K562 (cell line): Measurements from ENCODE around the gene SNRNP200. TPM values are rescaled to one million over a fixed set of nuclear protein-coding genes. Genes with fewer than 3 reads are reported as not detected.
A peak's percentile ranks its signal among the peaks of the same experiment; 100 is the strongest.

ENCODE experiments used
- BDP1 ChIP-seq: IDR thresholded peaks from 3 replicates; pipeline ENCODE4 v1.6.1; 2011; ENCODE audit not compliant: insufficient read length, insufficient read depth
- EWSR1 ChIP-seq: fragments of 450-650 bp; IDR thresholded peaks from 2 replicates; pipeline ENCODE4 v1.6.1; 2018; ENCODE audit warnings: borderline replicate concordance, mild to moderate bottlenecking, low read depth, moderate library complexity; ENCODE audit not compliant: partially characterized antibody
- KDM2B ChIP-seq: fragments of 250-450 bp; sonication (Bioruptor Pico); IDR thresholded peaks from 2 replicates; pipeline ENCODE4 v1.8.0; 2021; ENCODE audit warnings: mild to moderate bottlenecking, moderate library complexity
- LCOR ChIP-seq: sonication (generic); formaldehyde crosslinking; IDR thresholded peaks from 2 replicates; pipeline ENCODE4 v1.8.0; 2022; ENCODE audit warnings: mild to moderate bottlenecking, missing genetic modification reagents
- RBM25 ChIP-seq: fragments of 200-400 bp; formaldehyde crosslinking; IDR thresholded peaks from 2 replicates; pipeline ENCODE4 v1.6.1; 2018; ENCODE audit warnings: low read length, low read depth, moderate library complexity; ENCODE audit not compliant: severe bottlenecking
- RBM39 ChIP-seq: fragments of 200-400 bp; formaldehyde crosslinking; optimal IDR thresholded peaks from 2 replicates; pipeline ENCODE3; 2018; ENCODE audit warnings: low read depth, low read length
- TEAD1 ChIP-seq, 2 experiments: fragments of 450-650 bp in 1 of 2; sonication (generic) in 1 of 2; formaldehyde crosslinking; IDR thresholded peaks; 2 replicates each; pipeline versions ENCODE4 v1.4.0 to v1.8.0; 2020 to 2022; ENCODE audit warnings: mild to moderate bottlenecking in 2 of 2, missing genetic modification reagents in 1 of 2
- ZC3H11A ChIP-seq: IDR thresholded peaks from 2 replicates; pipeline ENCODE4 v1.6.1; 2012; ENCODE audit warnings: low read depth, low read length, improper control_type of control experiment
- ZNF12 ChIP-seq: sonication (generic); formaldehyde crosslinking; IDR thresholded peaks from 2 replicates; pipeline ENCODE4 v1.4.0; 2020; ENCODE audit warnings: mild to moderate bottlenecking, missing genetic modification reagents
- ZNF561 ChIP-seq: fragments of 450-650 bp; formaldehyde crosslinking; conservative IDR thresholded peaks from 2 replicates; pipeline ENCODE4 v1.4.0; 2020; ENCODE audit warnings: mild to moderate bottlenecking, moderate library complexity
- ZNF75A ChIP-seq: fragments of 450-650 bp; formaldehyde crosslinking; IDR thresholded peaks from 2 replicates; pipeline ENCODE4 v1.4.0; 2020; ENCODE audit warnings: mild to moderate bottlenecking
- ZNF766 ChIP-seq: fragments of 200-800 bp; sonication (Bioruptor generic); conservative IDR thresholded peaks from 2 replicates; pipeline ENCODE4 v1.6.1; 2016; ENCODE audit warnings: missing genetic modification characterization, missing compliant biosample characterization
- polyA plus RNA-seq, 8 experiments: library from polyadenylated mRNA; depleted of rRNA in 4 of 8; stranded (reverse) in 5 of 8; unstranded in 3 of 8; fragments of >200 nt; fragmentation: Nextera tagmentation in 2 of 8; fragmentation: Illumina TruSeq in 1 of 8; extraction: Ambion mirVana in 2 of 8; extraction: Trizol in 1 of 8; gene quantifications; 2 replicates each; pipeline versions ENCODE4 v1.2.1 to v1.2.3, GENCODE V29; 2011 to 2014; ENCODE audit warnings: inconsistent platforms in 1 of 8, missing spikeins in 1 of 8
- total RNA-seq, 7 experiments: library from RNA; depleted of rRNA in 6 of 7; stranded (reverse); fragments of >200 nt in 6 of 7; fragmentation: Illumina TruSeq in 2 of 7; extraction: Trizol in 2 of 7; gene quantifications; 2 replicates each; pipeline versions ENCODE4 v1.2.1 to v1.2.3, GENCODE V29; 2011 to 2021; ENCODE audit warnings: low replicate concordance in 1 of 7
- TF ChIP-seq, protein P1 (sequence below): fragments of 200-800 bp; sonication (Bioruptor generic); IDR thresholded peaks from 2 replicates; pipeline ENCODE4 v1.6.1; 2016; ENCODE audit warnings: missing genetic modification characterization, missing compliant biosample characterization
- TF ChIP-seq, protein P2 (sequence below), 2 experiments: fragments of 450-650 bp; IDR thresholded peaks; 2 replicates each; pipeline ENCODE4 v1.6.1; 2016
- TF ChIP-seq, protein P3 (sequence below): fragments of 450-650 bp; formaldehyde crosslinking; IDR thresholded peaks from 2 replicates; pipeline ENCODE4 v1.4.0; 2020; ENCODE audit warnings: mild to moderate bottlenecking, mixed read lengths
- TF ChIP-seq, protein P4 (sequence below): fragments of 250-450 bp; sonication (Bioruptor Pico); IDR thresholded peaks from 2 replicates; pipeline ENCODE4 v1.8.0; 2021; ENCODE audit warnings: moderate library complexity, mild to moderate bottlenecking, inconsistent platforms
- TF ChIP-seq, protein P5 (sequence below): fragments of 450-650 bp; formaldehyde crosslinking; IDR thresholded peaks from 2 replicates; pipeline ENCODE4 v1.4.0; 2020; ENCODE audit warnings: mild to moderate bottlenecking, moderate library complexity
- TF ChIP-seq, protein P6 (sequence below): fragments of 250-450 bp; sonication (Bioruptor Pico); IDR thresholded peaks from 2 replicates; pipeline ENCODE4 v1.5.0; 2021

Gene SNRNP200
- total and polyA plus RNA-seq, 9 of the 15 experiments (the other 6 are each of a cell fraction or from before 2014, with no cell fraction given) = 76.1 to 231 (median 155) TPM

DNA sequence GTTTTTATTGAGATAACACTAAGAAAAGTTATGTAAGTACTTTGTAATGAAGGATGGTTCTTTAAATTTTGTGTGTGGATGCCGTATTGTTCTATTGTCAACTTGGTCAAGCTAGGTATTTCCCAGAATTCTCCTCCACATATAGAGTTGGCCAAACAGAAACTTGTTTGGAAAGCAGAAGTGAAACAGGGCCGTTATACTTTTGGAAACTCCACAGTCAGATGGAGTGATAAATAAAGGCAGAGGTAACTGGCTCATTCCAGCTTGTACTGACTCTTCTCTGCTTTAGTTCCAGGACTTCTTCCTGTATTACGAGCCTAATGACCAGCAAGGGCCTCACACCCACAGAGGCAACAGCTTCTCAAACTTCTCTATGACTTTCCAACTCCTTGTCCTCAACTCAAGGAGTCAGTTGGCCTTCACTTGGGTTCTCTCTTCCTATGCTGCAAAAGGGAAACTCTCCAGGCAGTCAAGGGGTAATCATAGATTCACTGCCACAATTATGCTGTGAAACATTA lies 80.3 kb downstream of the SNRNP200 start (continued):
- TF ChIP-seq, protein P1, sequence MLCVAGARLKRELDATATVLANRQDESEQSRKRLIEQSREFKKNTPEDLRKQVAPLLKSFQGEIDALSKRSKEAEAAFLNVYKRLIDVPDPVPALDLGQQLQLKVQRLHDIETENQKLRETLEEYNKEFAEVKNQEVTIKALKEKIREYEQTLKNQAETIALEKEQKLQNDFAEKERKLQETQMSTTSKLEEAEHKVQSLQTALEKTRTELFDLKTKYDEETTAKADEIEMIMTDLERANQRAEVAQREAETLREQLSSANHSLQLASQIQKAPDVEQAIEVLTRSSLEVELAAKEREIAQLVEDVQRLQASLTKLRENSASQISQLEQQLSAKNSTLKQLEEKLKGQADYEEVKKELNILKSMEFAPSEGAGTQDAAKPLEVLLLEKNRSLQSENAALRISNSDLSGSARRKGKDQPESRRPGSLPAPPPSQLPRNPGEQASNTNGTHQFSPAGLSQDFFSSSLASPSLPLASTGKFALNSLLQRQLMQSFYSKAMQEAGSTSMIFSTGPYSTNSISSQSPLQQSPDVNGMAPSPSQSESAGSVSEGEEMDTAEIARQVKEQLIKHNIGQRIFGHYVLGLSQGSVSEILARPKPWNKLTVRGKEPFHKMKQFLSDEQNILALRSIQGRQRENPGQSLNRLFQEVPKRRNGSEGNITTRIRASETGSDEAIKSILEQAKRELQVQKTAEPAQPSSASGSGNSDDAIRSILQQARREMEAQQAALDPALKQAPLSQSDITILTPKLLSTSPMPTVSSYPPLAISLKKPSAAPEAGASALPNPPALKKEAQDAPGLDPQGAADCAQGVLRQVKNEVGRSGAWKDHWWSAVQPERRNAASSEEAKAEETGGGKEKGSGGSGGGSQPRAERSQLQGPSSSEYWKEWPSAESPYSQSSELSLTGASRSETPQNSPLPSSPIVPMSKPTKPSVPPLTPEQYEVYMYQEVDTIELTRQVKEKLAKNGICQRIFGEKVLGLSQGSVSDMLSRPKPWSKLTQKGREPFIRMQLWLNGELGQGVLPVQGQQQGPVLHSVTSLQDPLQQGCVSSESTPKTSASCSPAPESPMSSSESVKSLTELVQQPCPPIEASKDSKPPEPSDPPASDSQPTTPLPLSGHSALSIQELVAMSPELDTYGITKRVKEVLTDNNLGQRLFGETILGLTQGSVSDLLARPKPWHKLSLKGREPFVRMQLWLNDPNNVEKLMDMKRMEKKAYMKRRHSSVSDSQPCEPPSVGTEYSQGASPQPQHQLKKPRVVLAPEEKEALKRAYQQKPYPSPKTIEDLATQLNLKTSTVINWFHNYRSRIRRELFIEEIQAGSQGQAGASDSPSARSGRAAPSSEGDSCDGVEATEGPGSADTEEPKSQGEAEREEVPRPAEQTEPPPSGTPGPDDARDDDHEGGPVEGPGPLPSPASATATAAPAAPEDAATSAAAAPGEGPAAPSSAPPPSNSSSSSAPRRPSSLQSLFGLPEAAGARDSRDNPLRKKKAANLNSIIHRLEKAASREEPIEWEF (CRISPR knock-in tag) = no peak
- TF ChIP-seq ZNF561 (CRISPR knock-in tag) (no peak), LCOR (CRISPR knock-in tag) (no peak), ZNF12 (CRISPR knock-in tag) (no peak), RBM25 (no peak), KDM2B (no peak), ZNF75A (CRISPR knock-in tag) (peak; percentile 76; the same call in 1 of the 2 replicates), TEAD1 (CRISPR knock-in tag; IDR thresholded peaks at IDR 0.05) (peak; percentile 18 to 90; a peak in 2 of 4 replicates), BDP1 (no peak), EWSR1 (no peak), ZC3H11A (no peak), ZNF766 (CRISPR knock-in tag) (peak; percentile 95), RBM39 (no peak)
- TF ChIP-seq, protein P2, sequence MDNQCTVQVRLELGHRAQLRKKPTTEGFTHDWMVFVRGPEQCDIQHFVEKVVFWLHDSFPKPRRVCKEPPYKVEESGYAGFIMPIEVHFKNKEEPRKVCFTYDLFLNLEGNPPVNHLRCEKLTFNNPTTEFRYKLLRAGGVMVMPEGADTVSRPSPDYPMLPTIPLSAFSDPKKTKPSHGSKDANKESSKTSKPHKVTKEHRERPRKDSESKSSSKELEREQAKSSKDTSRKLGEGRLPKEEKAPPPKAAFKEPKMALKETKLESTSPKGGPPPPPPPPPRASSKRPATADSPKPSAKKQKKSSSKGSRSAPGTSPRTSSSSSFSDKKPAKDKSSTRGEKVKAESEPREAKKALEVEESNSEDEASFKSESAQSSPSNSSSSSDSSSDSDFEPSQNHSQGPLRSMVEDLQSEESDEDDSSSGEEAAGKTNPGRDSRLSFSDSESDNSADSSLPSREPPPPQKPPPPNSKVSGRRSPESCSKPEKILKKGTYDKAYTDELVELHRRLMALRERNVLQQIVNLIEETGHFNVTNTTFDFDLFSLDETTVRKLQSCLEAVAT (IDR thresholded peaks at IDR 0.05) = no peak
- TF ChIP-seq, protein P3, sequence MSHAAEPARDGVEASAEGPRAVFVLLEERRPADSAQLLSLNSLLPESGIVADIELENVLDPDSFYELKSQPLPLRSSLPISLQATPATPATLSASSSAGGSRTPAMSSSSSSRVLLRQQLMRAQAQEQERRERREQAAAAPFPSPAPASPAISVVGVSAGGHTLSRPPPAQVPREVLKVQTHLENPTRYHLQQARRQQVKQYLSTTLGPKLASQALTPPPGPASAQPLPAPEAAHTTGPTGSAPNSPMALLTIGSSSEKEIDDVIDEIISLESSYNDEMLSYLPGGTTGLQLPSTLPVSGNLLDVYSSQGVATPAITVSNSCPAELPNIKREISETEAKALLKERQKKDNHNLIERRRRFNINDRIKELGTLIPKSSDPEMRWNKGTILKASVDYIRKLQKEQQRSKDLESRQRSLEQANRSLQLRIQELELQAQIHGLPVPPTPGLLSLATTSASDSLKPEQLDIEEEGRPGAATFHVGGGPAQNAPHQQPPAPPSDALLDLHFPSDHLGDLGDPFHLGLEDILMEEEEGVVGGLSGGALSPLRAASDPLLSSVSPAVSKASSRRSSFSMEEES (CRISPR knock-in tag) = no peak
- TF ChIP-seq, protein P4, sequence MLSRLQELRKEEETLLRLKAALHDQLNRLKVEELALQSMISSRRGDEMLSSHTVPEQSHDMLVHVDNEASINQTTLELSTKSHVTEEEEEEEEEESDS (CRISPR knock-in tag) = no peak
- TF ChIP-seq, protein P5, sequence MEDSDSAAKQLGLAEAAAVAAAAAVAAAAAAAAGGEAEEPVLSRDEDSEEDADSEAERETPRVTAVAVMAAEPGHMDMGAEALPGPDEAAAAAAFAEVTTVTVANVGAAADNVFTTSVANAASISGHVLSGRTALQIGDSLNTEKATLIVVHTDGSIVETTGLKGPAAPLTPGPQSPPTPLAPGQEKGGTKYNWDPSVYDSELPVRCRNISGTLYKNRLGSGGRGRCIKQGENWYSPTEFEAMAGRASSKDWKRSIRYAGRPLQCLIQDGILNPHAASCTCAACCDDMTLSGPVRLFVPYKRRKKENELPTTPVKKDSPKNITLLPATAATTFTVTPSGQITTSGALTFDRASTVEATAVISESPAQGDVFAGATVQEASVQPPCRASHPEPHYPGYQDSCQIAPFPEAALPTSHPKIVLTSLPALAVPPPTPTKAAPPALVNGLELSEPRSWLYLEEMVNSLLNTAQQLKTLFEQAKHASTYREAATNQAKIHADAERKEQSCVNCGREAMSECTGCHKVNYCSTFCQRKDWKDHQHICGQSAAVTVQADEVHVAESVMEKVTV = no peak
- TF ChIP-seq, protein P6, sequence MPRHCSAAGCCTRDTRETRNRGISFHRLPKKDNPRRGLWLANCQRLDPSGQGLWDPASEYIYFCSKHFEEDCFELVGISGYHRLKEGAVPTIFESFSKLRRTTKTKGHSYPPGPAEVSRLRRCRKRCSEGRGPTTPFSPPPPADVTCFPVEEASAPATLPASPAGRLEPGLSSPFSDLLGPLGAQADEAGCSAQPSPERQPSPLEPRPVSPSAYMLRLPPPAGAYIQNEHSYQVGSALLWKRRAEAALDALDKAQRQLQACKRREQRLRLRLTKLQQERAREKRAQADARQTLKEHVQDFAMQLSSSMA (CRISPR knock-in tag) = no peak
